Dendritic cell treated with granulocyte-macrophage colony-stimulating factor and Interleukin-4, amounts not matched to agents 40 ng/mL and 50 ng/mL, for 4 days (primary cell): ENCODE data around the gene TGM5.
"Not testable (repeated sequence)": the region's sequence is repeated elsewhere in the genome, so short reads cannot be mapped to it uniquely, and the experiment has no call there.

Experiments used
- H3K27ac Mint-ChIP-seq: one replicate; pipeline ENCODE4 v1.8.0; 2022; ENCODE audit warnings: mild to moderate bottlenecking, mixed read lengths
- H3K27me3 Mint-ChIP-seq: one replicate; pipeline ENCODE4 v1.8.0; 2022; ENCODE audit warnings: mild to moderate bottlenecking, mixed read lengths
- H3K36me3 Mint-ChIP-seq: one replicate; pipeline ENCODE4 v1.8.0; 2022; ENCODE audit warnings: low read depth, mixed read lengths
- H3K4me1 Mint-ChIP-seq: one replicate; pipeline ENCODE4 v1.8.0; 2022; ENCODE audit warnings: low read depth, mixed read lengths
- H3K4me3 Mint-ChIP-seq: one replicate; pipeline ENCODE4 v1.8.0; 2022; ENCODE audit warnings: mild to moderate bottlenecking, moderate library complexity, mixed read lengths
- H3K9me3 Mint-ChIP-seq: one replicate; pipeline ENCODE4 v1.8.0; 2022; ENCODE audit warnings: mixed read lengths
- intact Hi-C: fragments of 100-400 bp; cut with micrococcal nuclease; formaldehyde crosslinking; loops from one replicate; pipeline ENCODE4 v1.15.0; 2022

Gene TGM5

DNA sequence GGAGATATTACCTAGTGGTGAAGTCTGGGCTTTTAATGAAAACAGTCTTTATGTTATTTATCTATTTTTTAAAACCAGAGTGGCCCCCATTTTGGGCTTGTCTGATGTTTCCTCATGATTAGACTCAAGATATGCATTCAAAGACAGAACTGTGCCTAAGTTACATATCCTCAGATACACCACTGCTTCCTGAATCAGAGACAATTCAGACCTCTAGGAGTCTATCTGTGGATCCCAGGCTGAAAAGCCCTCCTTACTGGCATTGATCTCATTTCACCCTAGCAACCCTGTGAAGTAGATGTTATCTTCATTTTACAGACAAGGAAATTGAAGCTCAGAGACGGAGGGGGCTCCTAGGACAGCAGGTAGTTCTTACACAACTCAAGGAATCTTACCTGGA is 16.8 kb upstream of the TGM5 start:
- Mint-ChIP-seq H3K27me3 (peaks cover 9% of the 10 kb centered on the region), H3K9me3 (no peaks in the 10 kb centered on the region), H3K27ac (no peak overlapping the region), H3K4me1 (peaks cover 17% of the 10 kb centered on the region), H3K36me3 (no peaks in the 10 kb centered on the region), H3K4me3 (no peak overlapping the region)
- intact Hi-C loops, result no loop called here

DNA sequence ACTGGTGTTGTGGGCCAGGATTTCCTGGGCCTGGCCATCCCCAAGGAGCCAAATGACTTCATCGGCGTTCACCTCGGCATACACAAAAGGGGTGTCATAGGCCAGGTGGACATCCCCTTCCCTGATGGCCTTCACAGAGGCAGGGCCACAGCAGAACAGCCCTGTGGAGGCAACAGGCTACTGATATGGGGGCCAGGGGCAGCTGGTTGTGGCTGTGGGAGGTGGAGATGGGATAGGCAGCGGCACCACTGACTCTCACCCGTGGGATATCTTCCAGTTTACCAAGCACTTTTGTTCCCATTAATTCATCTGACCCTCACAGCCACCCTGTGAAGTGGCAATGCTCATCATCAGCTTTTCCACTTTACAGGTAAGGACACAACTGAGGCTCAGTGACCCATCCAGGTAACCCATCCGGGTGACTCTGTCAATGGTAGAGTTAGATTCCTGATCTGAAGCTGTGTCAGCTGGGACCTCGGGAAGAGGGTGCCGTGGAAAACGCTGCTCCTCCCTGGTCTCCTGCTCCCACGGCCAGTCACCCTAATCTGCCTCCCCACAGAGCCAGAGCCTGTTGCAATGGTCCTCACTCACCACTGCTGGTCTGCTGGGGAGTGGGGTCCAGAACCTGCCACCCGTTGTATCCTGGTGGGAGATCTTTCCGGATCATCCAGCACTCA is 15.3 kb upstream of the TGM5 start:
- Mint-ChIP-seq H3K9me3 (no peaks in the 10 kb centered on the region), H3K27ac (no peak overlapping the region), H3K4me1 (peaks cover 17% of the 10 kb centered on the region), H3K27me3 (peaks cover 8% of the 10 kb centered on the region), H3K36me3 (no peaks in the 10 kb centered on the region), H3K4me3 (no peak overlapping the region)
- intact Hi-C loops, result no loop called here

- Mint-ChIP-seq H3K27me3 (peaks cover 10% of the 10 kb centered on the region), H3K27ac (no peak overlapping the region), H3K4me3 (no peak overlapping the region), H3K9me3 (no peaks in the 10 kb centered on the region), H3K4me1 (peaks cover 17% of the 10 kb centered on the region), H3K36me3 (no peaks in the 10 kb centered on the region)
- intact Hi-C loops, result no loop called here
Observed at GRCh38 chr15:43280996-43281395, 14.3 kb upstream of the TGM5 start.

- intact Hi-C loops, result no loop called here
- no peak overlapping the region for H3K4me3 Mint-ChIP-seq
Observed at GRCh38 chr15:43279496-43279895, 12.8 kb upstream of the TGM5 start.

GRCh38 chr15:43278869-43279268 is 12.1 kb upstream of the TGM5 start:
- Mint-ChIP-seq H3K9me3 (no peaks in the 10 kb centered on the region), H3K36me3 (no peaks in the 10 kb centered on the region), H3K4me1 (peaks cover under 1% of the 10 kb centered on the region), H3K27ac (no peak overlapping the region), H3K27me3 (peaks cover 9% of the 10 kb centered on the region), H3K4me3 (no peak overlapping the region)
- intact Hi-C loops, result no loop called here

More at GRCh38 chr15:43279496-43279895, 12.8 kb upstream of the TGM5 start:
- H3K27ac Mint-ChIP-seq, result no peak overlapping the region
- H3K4me1 Mint-ChIP-seq, result peaks cover 7% of the 10 kb centered on the region
- no peaks in the 10 kb centered on the region for H3K9me3 Mint-ChIP-seq
- peaks cover 10% of the 10 kb centered on the region for H3K27me3 Mint-ChIP-seq
- H3K36me3 Mint-ChIP-seq, result no peaks in the 10 kb centered on the region

DNA sequence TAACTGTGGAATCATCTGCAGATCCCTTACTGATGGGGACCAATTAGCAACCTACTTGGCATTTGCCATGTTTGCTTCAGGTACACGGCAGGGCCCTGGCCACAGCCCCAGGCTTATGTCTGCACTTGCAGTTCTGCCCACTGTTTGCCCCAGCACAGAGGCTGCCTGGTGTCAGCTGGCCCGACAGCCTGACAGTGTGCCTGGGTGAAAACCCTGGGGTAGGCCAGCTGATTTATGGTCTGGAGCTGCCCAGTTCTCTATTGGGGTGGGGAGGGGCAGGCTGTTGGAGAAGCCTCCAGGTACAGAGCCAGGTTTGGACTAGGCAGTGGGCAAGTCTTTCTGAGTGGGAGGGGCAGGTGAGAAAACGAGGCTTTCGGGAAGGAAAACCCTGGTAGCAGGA is 11.2 kb upstream of the TGM5 start:
- Mint-ChIP-seq H3K27ac (no peak overlapping the region), H3K27me3 (peaks cover 9% of the 10 kb centered on the region)
- intact Hi-C loops, result no loop called here

DNA sequence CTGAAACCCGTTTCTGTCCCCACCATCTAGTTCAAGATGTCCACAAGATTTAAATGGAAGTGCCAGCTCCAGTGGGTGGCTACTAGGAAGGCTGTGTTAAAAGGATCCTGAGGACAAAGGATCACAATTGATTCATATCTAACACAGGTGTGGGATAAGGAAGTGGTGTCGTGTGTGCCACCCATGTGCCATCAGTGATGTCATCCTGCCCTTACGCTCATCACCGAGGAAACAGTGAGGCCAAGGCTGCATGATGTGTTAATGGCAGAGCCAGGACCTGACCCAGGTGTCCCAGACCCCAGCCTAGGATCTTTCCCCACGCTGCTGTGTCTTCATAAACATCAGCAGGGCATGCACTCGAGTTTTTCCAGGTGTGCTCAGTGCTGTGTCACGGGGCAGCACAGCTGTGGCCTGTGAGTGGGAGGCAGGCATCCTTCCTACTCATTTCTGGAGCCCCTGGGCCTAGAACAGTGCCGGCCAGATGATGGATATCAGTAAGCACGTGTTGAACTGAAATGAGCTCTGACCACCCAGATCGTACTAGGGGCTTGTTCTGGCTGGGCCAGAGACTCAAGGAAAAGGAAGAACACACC is 10.6 kb upstream of the TGM5 start:
- H3K27me3 Mint-ChIP-seq, result peaks cover 9% of the 10 kb centered on the region
- H3K9me3 Mint-ChIP-seq, result no peaks in the 10 kb centered on the region
- no peaks in the 10 kb centered on the region for H3K36me3 Mint-ChIP-seq
- H3K4me3 Mint-ChIP-seq, result no peak overlapping the region
- no peaks in the 10 kb centered on the region for H3K4me1 Mint-ChIP-seq
- intact Hi-C loops, result no loop called here
- H3K27ac Mint-ChIP-seq, result no peak overlapping the region

More for the DNA sequence above, 11.2 kb upstream of the TGM5 start:
- Mint-ChIP-seq H3K9me3 (no peaks in the 10 kb centered on the region), H3K4me3 (no peak overlapping the region), H3K4me1 (no peaks in the 10 kb centered on the region), H3K36me3 (no peaks in the 10 kb centered on the region)

GRCh38 chr15:43276563-43277200 is 10.0 kb upstream of the TGM5 start:
- no peaks in the 10 kb centered on the region for H3K36me3 Mint-ChIP-seq
- H3K27me3 Mint-ChIP-seq, result peaks cover 9% of the 10 kb centered on the region
- H3K9me3 Mint-ChIP-seq, result no peaks in the 10 kb centered on the region
- H3K4me1 Mint-ChIP-seq, result no peaks in the 10 kb centered on the region
- intact Hi-C loops, result no loop called here
- H3K4me3 Mint-ChIP-seq, result no peak overlapping the region
- no peak overlapping the region for H3K27ac Mint-ChIP-seq

DNA sequence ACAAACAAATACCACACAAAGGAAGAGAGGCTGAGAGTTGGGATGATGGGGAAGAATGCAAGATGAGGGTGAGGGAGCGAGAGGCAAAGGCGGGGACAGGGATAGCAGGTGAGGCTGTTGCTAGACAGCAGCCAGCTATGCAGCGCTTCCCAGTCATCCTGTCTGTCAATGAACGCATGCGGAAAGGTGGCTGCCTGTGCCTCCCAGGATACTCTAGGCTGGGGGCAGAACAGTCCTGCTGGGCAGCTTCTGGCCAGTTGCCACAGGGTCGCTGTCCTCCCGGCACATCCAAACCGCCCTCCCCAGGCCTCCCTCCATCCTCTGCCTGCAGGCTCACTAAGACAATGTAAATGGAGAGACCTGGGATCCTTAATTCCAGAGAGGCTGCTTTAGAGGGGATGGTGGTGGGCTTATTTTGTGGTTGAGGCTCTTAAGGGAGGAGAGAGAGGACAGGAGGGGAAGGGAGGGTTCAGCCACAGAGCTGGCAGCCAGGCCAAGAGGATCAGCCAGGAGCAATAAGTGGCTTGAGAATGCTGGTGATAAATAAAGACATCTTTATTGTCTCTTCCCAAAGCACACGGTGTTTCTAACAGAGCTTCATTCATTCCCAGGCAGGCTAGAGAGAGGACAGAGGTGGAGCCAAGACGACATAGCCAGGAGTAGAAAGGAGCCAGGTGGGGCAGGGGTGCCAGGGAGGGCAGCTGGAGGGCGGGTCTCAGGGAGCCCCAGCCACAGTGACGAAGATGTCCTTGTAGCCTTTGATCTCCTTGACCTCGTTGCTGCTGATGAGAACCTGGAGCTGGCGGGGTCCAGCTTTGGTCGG is 9.2 kb upstream of the TGM5 start:
- Mint-ChIP-seq H3K4me1 (peaks cover under 1% of the 10 kb centered on the region), H3K27ac (no peak overlapping the region), H3K4me3 (no peak overlapping the region), H3K27me3 (peaks cover 9% of the 10 kb centered on the region), H3K9me3 (no peaks in the 10 kb centered on the region), H3K36me3 (no peaks in the 10 kb centered on the region)
- intact Hi-C loops, result no loop called here

GRCh38 chr15:43274136-43274535 is 7.4 kb upstream of the TGM5 start:
- intact Hi-C loops, result no loop called here
- Mint-ChIP-seq H3K27me3 (peaks cover 22% of the 10 kb centered on the region), H3K27ac (no peak overlapping the region), H3K4me3 (no peak overlapping the region), H3K4me1 (peaks cover 7% of the 10 kb centered on the region), H3K36me3 (no peaks in the 10 kb centered on the region), H3K9me3 (no peaks in the 10 kb centered on the region)

DNA sequence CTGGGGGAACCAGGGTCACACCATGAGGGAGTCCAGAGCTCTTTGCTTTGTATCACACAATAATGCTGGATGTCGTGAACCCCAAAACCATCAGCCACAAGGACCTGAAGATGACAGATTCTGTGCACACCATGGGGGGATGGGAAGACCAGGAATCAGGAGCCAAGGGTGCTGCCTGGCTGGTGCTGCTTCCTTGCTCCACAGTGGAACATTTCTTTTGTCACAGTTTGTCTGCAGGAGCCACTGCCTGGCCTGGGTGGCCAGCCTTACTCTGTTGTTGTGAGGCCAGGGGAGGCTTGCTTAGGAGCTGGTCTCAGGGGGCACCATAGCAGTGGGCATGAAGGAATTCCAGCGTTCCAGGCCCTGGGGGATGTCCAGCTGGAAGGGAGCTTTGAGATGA is 6.5 kb upstream of the TGM5 start:
- intact Hi-C loops, result no loop called here
- H3K36me3 Mint-ChIP-seq, result no peaks in the 10 kb centered on the region
- H3K27me3 Mint-ChIP-seq, result peaks cover 31% of the 10 kb centered on the region
- no peaks in the 10 kb centered on the region for H3K9me3 Mint-ChIP-seq
- no peak overlapping the region for H3K27ac Mint-ChIP-seq
- peaks cover 7% of the 10 kb centered on the region for H3K4me1 Mint-ChIP-seq
- H3K4me3 Mint-ChIP-seq, result no peak overlapping the region

DNA sequence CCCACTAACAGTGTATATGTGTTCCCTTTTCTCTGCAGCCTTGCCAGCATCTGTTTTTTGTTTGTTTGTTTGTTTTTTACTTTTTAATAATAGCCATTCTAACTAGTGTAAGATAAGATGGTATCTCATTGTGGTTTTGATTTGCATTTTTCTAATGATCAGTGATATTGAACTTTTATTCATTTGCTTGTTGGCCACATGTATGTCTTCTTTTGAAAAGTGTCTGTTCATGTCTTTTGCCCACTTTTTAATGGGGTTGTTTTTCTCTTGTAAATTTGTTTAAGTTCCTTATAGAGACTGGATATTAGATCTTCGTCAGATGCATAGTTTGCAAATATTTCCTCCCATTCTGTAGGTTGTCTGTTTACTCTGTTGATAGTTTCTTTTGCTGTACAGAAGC is 5.2 kb upstream of the TGM5 start:
- H3K4me1 Mint-ChIP-seq, H3K27ac Mint-ChIP-seq, H3K9me3 Mint-ChIP-seq, H3K4me3 Mint-ChIP-seq, H3K36me3 Mint-ChIP-seq, intact Hi-C loops: not testable (repeated sequence)
- H3K27me3 Mint-ChIP-seq, result peaks cover 30% of the 10 kb centered on the region

- H3K4me3 Mint-ChIP-seq, result no peak overlapping the region
- intact Hi-C loops, result no loop called here
- H3K4me1 Mint-ChIP-seq, result peaks cover 12% of the 10 kb centered on the region
- peaks cover 30% of the 10 kb centered on the region for H3K27me3 Mint-ChIP-seq
- no peak overlapping the region for H3K27ac Mint-ChIP-seq
- no peaks in the 10 kb centered on the region for H3K36me3 Mint-ChIP-seq
- H3K9me3 Mint-ChIP-seq, result no peaks in the 10 kb centered on the region
Observed at GRCh38 chr15:43270676-43271306, 4.1 kb upstream of the TGM5 start.
